K562 (cell line): ENCODE data around the gene BCL7B. TPM values are rescaled to one million over a fixed set of nuclear protein-coding genes. Genes with fewer than 3 reads are reported as not detected.
A peak's percentile ranks its signal among the peaks of the same experiment; 100 is the strongest.

Source experiments
- BCL6 ChIP-seq: fragments of 250-450 bp; sonication (Bioruptor Pico); IDR thresholded peaks from 2 replicates; pipeline ENCODE4 v1.4.0; 2020
- BDP1 ChIP-seq: IDR thresholded peaks from 3 replicates; pipeline ENCODE4 v1.6.1; 2011; ENCODE audit not compliant: insufficient read length, insufficient read depth
- CBX5 ChIP-seq: IDR thresholded peaks from 2 replicates; pipeline ENCODE4 v1.6.1; 2014; ENCODE audit warnings: low read depth, borderline replicate concordance
- CLOCK ChIP-seq: fragments of 250-450 bp; sonication (Bioruptor Pico); IDR thresholded peaks from 2 replicates; pipeline ENCODE4 v1.4.0; 2020; ENCODE audit warnings: mild to moderate bottlenecking, moderate library complexity, borderline replicate concordance
- FOXM1 ChIP-seq, 2 experiments: fragments of 450-650 bp in 1 of 2; sonication (generic) in 1 of 2; formaldehyde crosslinking in 1 of 2; IDR thresholded peaks; 2 replicates each; pipeline versions ENCODE4 v1.6.1 to v1.9.0; 2017 to 2022; ENCODE audit warnings: low read depth in 2 of 2, mild to moderate bottlenecking in 2 of 2, missing genetic modification reagents in 1 of 2, moderate library complexity in 1 of 2
- GABPA ChIP-seq: fragments of 200-800 bp; sonication (Bioruptor generic); conservative IDR thresholded peaks from 2 replicates; pipeline ENCODE4 v1.6.1; 2016; ENCODE audit warnings: low read depth, missing genetic modification characterization, missing compliant biosample characterization
- GATAD2A ChIP-seq: fragments of 450-650 bp; IDR thresholded peaks from 2 replicates; pipeline ENCODE4 v1.6.1; 2017
- MYC ChIP-seq, 2 experiments: fragments of 250-450 bp in 1 of 2; sonication (Bioruptor Pico) in 1 of 2; IDR thresholded peaks; 2 replicates each; pipeline versions ENCODE4 v1.5.1 to v1.6.1; 2012 to 2021; ENCODE audit warnings: low read depth in 2 of 2, borderline replicate concordance in 1 of 2, improper control_type of control experiment in 1 of 2, low read length in 1 of 2, mild to moderate bottlenecking in 1 of 2, moderate library complexity in 1 of 2
- PKNOX1 ChIP-seq: fragments of 450-650 bp; IDR thresholded peaks from 2 replicates; pipeline ENCODE4 v1.6.1; 2016
- RCOR1 ChIP-seq, 2 experiments: IDR thresholded peaks; 2 replicates each; pipeline ENCODE4 v1.6.1; 2012; ENCODE audit warnings: low read depth in 2 of 2, low read length in 2 of 2, borderline replicate concordance in 1 of 2, improper control_type of control experiment in 1 of 2
- SNAPC5 ChIP-seq: fragments of 250-450 bp; sonication (Bioruptor Pico); IDR thresholded peaks from 2 replicates; pipeline ENCODE4 v1.8.0; 2021; ENCODE audit warnings: moderate library complexity, mild to moderate bottlenecking, inconsistent platforms
- SREBF2 ChIP-seq: sonication (generic); formaldehyde crosslinking; IDR thresholded peaks from 2 replicates; pipeline ENCODE4 v1.4.0; 2020; ENCODE audit warnings: mild to moderate bottlenecking, missing genetic modification reagents
- STAT5A ChIP-seq: IDR thresholded peaks from 2 replicates; pipeline ENCODE4 v1.6.1; 2012; ENCODE audit warnings: low read length, inconsistent platforms, borderline replicate concordance
- TBL1XR1 ChIP-seq, 2 experiments: IDR thresholded peaks; 2 replicates each; pipeline ENCODE4 v1.6.1; 2012; ENCODE audit warnings: improper control_type of control experiment in 2 of 2, low read length in 2 of 2, mild to moderate bottlenecking in 1 of 2
- TBP ChIP-seq: optimal IDR thresholded peaks from 2 replicates; pipeline ENCODE3; 2011; ENCODE audit warnings: low read depth, low read length, improper control_type of control experiment
- TCF3 ChIP-seq: sonication (generic); formaldehyde crosslinking; IDR thresholded peaks from 2 replicates; pipeline ENCODE4 v1.4.0; 2020; ENCODE audit warnings: mild to moderate bottlenecking, missing genetic modification reagents
- ZBTB7A ChIP-seq: IDR thresholded peaks from 2 replicates; pipeline ENCODE4 v1.6.1; 2011; ENCODE audit warnings: low read depth, mild to moderate bottlenecking, low read length, moderate library complexity, borderline replicate concordance; ENCODE audit not compliant: control insufficient read depth
- ZNF12 ChIP-seq: sonication (generic); formaldehyde crosslinking; IDR thresholded peaks from 2 replicates; pipeline ENCODE4 v1.4.0; 2020; ENCODE audit warnings: mild to moderate bottlenecking, missing genetic modification reagents
- ZNF239 ChIP-seq: fragments of 250-450 bp; sonication (Bioruptor Pico); IDR thresholded peaks from 2 replicates; pipeline ENCODE4 v1.4.0; 2020; ENCODE audit warnings: mild to moderate bottlenecking
- ZNF668 ChIP-seq: fragments of 250-450 bp; sonication (Bioruptor Pico); IDR thresholded peaks from 2 replicates; pipeline ENCODE4 v1.8.0; 2022; ENCODE audit warnings: mild to moderate bottlenecking, inconsistent platforms
- polyA plus RNA-seq, 8 experiments: library from polyadenylated mRNA; depleted of rRNA in 4 of 8; stranded (reverse) in 5 of 8; unstranded in 3 of 8; fragments of >200 nt; fragmentation: Nextera tagmentation in 2 of 8; fragmentation: Illumina TruSeq in 1 of 8; extraction: Ambion mirVana in 2 of 8; extraction: Trizol in 1 of 8; gene quantifications; 2 replicates each; pipeline versions ENCODE4 v1.2.1 to v1.2.3, GENCODE V29; 2011 to 2014; ENCODE audit warnings: inconsistent platforms in 1 of 8, missing spikeins in 1 of 8
- total RNA-seq, 7 experiments: library from RNA; depleted of rRNA in 6 of 7; stranded (reverse); fragments of >200 nt in 6 of 7; fragmentation: Illumina TruSeq in 2 of 7; extraction: Trizol in 2 of 7; gene quantifications; 2 replicates each; pipeline versions ENCODE4 v1.2.1 to v1.2.3, GENCODE V29; 2011 to 2021; ENCODE audit warnings: low replicate concordance in 1 of 7
- TF ChIP-seq, protein P1 (sequence below), 3 experiments: fragments of 200-800 bp in 1 of 3; fragments of 250-450 bp in 1 of 3; fragments of 450-650 bp in 1 of 3; sonication (Bioruptor Pico) in 1 of 3; sonication (Bioruptor generic) in 1 of 3; formaldehyde crosslinking in 1 of 3; IDR thresholded peaks; 2 replicates each; pipeline versions ENCODE4 v1.6.1 to v1.8.0; 2016 to 2022; ENCODE audit warnings: mild to moderate bottlenecking in 2 of 3, missing genetic modification characterization in 2 of 3, missing compliant biosample characterization in 1 of 3, moderate library complexity in 1 of 3

Gene BCL7B
- total and polyA plus RNA-seq, 9 of the 15 experiments (the other 6 are each of a cell fraction or from before 2014, with no cell fraction given), result 10.0 to 73.2 (median 32.9) TPM

DNA sequence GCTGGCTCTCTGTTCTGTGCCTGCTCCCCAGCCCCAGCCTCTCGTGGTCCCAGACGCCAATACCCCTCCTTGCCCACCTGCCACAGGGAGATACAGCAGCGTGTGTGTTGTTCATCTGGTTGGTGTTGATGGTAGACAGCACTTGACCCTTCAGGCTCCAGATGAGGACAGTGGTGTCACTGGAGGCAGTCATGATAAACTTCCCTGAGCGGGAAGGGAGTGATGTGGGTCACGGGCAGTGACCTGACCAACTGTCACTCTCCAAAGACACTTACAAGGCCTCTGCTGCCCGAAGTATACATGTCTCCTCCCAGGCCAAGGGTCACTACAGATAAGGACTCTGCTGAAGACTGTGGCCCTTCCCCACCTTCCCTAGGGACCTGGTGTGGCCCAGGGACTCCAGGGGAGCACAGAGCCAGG lies 15.3 kb upstream of the BCL7B start (continued):
- TF ChIP-seq ZBTB7A (no peak), PKNOX1 (peak; percentile 91), SNAPC5 (CRISPR knock-in tag) (no peak), ZNF668 (CRISPR knock-in tag) (no peak), CBX5 (no peak), TCF3 (CRISPR knock-in tag) (peak; percentile 87), GATAD2A (no peak; the same call in 1 of the 2 replicates), RCOR1 (IDR thresholded peaks at IDR 0.05; ENCODE audit: borderline replicate concordance in 1 of 2, low read depth in 2 of 2, low read length in 2 of 2) (peak in 1 of 2 experiments; percentile 92; a peak in 3 of 4 replicates), MYC (IDR thresholded peaks at IDR 0.05; ENCODE audit: low read depth, low read length) (peak; percentile 45; the same call in 1 of the 2 replicates), MYC (CRISPR knock-in tag; IDR thresholded peaks at IDR 0.05; ENCODE audit: borderline replicate concordance, low read depth) (no peak), STAT5A (0 out of 2 replicates have a peak, but pooled peaks have one; percentile 37), ZNF239 (peak; percentile 80), SREBF2 (CRISPR knock-in tag) (0 out of 2 replicates have a peak, but pooled peaks have one; percentile 28), CLOCK (no peak), ZNF12 (CRISPR knock-in tag) (peak; percentile 69; the same call in 1 of the 2 replicates), BDP1 (no peak), GABPA (tag) (no peak), FOXM1 (IDR thresholded peaks at IDR 0.05; ENCODE audit: low read depth) (peak; percentile 27; the same call in 1 of the 2 replicates), FOXM1 (CRISPR knock-in tag; IDR thresholded peaks at IDR 0.05; ENCODE audit: low read depth) (no peak), BCL6 (CRISPR knock-in tag) (no peak), TBP (peak; percentile 59), TBL1XR1 (IDR thresholded peaks at IDR 0.05; ENCODE audit: low read length in 2 of 2) (peak; percentile 80 to 83; a peak in 3 of 4 replicates)
- TF ChIP-seq, protein P1, sequence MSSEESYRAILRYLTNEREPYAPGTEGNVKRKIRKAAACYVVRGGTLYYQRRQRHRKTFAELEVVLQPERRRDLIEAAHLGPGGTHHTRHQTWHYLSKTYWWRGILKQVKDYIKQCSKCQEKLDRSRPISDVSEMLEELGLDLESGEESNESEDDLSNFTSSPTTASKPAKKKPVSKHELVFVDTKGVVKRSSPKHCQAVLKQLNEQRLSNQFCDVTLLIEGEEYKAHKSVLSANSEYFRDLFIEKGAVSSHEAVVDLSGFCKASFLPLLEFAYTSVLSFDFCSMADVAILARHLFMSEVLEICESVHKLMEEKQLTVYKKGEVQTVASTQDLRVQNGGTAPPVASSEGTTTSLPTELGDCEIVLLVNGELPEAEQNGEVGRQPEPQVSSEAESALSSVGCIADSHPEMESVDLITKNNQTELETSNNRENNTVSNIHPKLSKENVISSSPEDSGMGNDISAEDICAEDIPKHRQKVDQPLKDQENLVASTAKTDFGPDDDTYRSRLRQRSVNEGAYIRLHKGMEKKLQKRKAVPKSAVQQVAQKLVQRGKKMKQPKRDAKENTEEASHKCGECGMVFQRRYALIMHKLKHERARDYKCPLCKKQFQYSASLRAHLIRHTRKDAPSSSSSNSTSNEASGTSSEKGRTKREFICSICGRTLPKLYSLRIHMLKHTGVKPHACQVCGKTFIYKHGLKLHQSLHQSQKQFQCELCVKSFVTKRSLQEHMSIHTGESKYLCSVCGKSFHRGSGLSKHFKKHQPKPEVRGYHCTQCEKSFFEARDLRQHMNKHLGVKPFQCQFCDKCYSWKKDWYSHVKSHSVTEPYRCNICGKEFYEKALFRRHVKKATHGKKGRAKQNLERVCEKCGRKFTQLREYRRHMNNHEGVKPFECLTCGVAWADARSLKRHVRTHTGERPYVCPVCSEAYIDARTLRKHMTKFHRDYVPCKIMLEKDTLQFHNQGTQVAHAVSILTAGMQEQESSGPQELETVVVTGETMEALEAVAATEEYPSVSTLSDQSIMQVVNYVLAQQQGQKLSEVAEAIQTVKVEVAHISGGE (CRISPR knock-in tag; IDR thresholded peaks at IDR 0.05), result 0 out of 6 replicates have a peak, but pooled peaks of 1 of the 3 experiments have one; percentile 37
